MV-4-11 (cell line): ENCODE measurements around the gene SLC4A1.

ENCODE experiments used
- DNase-seq: peaks from one replicate; lab custom pipeline; 2025; lab: John Stamatoyannopoulos, UW

The SLC4A1 gene

GRCh38 chr17:44220213-44221083 lies 47.5 kb downstream of the SLC4A1 start:
- DNase-seq = peak; percentile 1

DNA sequence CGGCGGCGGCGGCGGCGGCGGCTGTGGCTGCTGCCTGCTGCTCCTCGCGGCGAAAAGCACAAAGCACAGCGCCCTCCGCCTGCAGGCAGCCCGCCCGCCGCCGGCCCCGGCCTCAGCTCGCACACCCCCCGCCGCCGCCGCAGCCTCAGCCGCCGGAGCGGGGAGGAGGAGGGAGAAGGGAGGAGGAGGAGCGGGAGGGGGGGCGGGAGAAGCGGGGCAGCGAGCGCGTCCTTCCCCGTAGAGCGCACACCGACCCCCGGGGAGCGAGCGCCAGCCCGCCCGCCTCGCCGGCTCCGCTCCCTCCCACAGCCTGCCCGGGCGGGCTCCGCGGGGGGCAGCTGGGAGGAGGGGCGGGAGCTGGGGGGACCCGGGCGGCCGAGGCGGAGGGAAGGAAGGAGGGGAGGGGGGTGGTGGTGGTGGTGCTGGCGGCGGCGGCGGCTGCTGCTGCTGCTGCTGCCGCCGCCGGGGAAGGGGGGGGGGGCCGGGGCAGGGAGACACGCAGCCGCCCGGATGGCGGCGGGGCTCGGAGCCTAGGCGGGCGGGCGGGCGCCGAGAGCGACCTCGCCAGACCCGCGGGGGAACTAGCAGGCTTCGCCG lies 48.2 kb downstream of the SLC4A1 start, which contains the start of gene UBTF:
TSS of gene UBTF (minus strand) at position 60 of the 597 bp plus-strand sequence. CDS start 1,446 bp downstream, outside the sequence.
- peak; percentile 26 for DNase-seq

DNA sequence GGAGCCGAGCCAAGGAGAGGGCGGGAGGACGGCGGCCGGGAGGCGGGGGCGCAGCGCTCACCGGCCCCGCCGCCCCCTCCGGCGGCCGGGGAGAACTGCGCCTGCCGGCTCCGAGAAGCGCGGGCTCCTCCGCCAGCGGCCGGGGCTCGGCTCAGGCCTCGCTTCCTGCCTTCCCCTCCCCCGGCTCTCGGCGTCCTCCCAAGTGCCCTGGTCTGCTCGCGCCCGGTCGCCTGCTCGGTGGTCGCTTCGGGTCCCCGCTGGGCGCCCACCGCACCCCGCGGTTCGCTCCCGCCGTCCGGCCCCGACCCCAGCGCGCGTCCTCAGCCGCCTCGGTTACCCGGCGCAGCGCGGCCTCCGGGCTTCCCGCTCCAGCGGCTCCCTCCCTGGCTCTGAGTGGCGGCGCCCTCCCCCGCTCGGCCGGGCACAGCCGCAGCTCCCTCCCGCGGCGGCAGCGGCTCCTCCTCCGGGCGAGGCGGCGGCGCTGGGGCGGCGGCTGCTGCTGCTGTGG lies 48.8 kb downstream of the SLC4A1 start:
- DNase-seq = peak; percentile 22

DNA sequence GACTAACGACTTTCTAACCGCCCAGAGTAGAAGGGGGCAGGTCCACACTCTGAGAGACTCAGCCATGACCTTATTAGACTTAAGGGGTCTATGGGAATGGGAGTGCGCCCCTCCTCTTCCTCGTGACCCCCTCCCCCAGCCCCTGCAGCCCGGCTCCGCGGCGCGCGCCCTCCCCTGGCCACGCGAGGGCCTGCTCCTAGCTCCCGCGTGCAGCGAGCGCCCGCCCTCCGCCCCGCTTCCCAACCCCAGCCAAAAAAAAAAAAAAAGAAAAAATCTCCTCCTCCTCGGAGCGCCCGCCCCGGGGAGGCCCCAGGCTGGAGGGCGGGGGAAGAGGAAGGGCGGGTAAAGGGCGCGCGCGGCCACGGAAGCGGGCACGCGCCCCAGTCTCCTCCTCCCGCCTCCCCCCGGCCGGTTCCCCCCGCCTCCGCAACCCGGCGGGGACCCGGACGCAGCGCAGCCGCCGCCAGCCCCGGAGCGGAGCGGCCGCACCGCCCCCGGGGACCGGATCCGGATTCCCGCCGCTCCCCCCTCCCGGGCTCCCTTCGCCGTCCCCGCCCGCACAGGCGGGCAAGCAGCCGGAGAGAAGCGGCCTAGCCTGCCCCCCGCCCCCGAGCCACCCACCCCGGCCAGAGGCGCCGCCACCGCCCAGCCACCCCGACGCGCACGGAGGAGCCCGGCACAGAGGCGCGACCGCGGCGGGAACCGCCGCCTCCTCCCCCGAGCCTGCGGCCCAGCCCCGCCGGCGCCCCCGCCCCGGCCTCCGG lies 49.4 kb downstream of the SLC4A1 start:
- peak; percentile 81 for DNase-seq

DNA sequence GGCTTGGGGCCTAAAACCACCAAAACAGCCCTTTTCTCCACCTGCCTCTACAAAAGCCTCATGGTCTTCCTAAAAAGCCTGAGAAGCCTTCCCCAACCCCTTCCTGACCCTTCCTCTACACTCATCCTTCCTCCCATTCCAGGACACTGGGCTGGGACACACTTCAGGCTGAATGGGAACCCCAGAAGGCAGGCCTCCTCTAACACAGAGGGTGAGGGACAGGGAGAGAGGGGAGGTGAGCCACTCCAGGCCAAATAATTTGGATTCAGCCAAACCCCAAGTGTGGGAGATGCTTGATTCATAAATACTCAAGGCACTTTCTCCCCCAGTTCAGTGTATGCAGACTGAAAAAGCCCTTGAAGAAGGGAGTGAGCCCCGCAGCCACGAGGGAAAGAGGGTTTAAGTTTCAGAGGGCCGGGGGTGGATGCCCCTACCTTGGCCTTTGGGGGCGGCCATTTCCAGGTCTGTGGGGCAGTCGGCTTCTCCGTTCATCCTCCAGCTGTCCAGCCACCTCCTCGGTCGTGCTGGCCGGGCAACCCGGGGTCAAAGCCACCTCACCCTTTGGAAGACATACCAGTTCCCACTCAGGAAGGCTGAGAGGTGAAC lies 50.1 kb downstream of the SLC4A1 start:
- no peak for DNase-seq

GRCh38 chr17:44216694-44217093 lies 51.2 kb downstream of the SLC4A1 start:
- peak; percentile 20 for DNase-seq

DNA sequence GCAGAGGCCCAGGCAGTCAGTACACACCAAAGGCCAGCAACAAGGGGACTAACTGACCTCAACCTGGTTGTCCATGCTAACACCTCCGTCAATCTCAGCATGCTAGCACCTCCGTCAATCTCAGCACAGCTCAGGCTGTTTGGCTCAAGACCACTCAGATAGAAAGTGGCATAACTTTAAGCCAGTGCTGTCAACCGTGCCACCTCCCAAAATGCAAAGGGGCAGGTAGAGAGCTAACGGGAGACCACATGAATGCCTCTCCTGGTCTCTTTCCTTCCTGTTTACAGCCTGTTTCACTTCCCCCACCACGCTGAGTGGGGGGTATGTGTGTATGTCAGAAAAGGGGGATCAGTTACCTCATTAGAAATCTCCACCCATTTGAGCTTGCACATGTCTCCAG lies 51.8 kb downstream of the SLC4A1 start:
- DNase-seq = peak; percentile 65

DNA sequence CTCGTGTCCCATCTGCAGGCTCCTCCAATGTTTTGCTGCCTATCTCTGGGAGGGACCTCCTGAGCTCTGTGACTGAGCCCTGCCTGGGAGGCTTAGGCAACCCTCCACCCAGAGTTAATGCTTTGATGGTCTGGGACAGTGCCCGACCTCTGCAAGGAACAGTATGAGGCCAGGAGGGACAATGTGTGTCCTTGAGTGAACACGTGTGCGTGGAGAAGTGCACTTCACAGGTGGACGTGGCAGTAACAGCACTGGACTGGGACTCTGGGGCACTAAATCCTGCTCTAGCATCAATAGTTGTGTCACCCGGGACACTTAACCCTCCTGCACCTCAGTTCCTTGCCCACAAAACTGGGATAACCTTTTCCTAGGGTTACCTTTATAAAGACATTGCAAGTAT lies 53.0 kb downstream of the SLC4A1 start:
- no peak for DNase-seq

- DNase-seq = no peak
Measured at GRCh38 chr17:44214230-44214494, 53.8 kb downstream of the SLC4A1 start.

DNA sequence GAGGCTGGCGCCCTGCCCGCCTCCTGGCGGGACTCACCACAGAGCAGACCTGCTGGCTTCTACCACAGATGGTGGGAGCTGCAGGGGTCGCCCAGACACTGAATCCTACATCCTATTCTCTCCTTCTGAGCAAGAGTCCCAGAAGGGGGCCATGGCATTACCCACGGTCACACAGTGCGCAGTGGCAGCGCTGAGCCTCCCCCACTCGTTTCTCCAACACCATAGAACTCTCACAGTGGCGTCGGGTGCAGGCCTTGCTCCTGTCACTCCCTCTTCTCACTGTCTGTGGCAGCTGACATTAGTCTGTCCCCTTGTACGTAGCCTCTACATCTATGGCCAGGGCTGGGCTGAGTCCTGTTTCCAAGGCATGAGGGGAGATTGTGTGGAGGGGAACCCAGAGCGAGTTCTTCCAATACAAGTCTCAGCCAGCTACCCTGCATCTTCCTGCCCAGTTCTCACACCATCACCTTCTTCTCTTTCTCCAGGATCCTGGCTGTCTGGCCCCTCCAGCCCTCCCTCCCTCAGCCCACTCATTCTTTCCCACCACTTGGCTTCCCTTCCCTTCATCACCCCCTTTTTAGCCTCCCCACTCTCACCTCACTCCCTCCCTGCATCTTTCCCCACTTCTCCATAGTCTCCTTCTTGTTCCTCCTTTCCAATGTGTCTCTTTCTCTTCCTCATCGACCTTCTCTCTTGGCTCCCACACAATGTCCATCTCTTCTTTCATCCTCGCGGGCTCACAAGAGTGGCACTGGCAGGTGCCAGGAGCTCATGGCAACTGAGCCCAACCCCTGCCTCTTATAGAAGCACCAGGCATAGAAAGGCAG lies 54.3 kb downstream of the SLC4A1 start:
- DNase-seq = no peak

GRCh38 chr17:44212507-44213402 lies 55.2 kb downstream of the SLC4A1 start:
- DNase-seq = no peak

- DNase-seq = no peak
Measured at GRCh38 chr17:44211281-44212265, 56.4 kb downstream of the SLC4A1 start.

DNA sequence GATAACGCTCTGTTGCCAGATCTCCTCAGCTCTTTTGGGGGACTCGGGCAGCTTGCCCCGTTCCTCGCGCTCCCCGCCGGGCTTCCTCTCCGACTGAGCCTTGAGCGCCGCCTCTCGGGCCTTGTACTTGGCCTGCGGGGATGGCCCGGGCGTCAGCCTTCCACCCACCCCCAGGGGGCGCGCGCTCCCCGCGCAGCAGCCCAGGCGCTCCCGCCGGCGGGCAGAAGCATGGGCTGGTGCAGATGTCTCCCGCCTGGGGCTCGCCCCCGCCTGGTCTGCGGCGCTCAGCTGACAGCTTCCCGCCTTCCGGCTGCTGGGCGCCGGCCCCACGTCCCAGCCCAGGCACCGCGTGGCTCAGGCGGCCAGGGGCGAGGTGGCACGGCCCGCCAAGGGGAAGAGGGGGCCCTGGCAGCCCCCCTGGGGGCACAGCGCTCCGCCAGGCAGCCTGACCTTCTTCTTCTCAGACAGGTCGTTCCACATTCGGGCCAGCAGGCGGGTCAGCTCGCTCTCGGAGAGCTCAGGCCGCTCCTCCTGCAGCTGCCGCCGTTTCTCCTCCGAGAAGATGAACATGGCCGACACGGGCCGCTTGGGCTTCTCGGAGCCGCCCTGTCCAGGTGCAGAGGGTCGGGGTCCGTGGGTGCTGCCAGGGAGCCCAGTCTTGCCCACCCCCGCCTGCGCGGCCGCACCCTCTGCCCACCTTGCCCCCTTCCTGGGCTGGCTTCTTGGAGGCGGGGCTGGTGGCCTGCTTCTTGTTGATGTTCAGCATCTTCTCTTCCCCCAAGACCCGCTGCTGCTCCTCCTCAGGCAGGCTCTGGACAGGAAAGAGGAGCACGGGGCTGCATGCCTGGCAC lies 57.4 kb downstream of the SLC4A1 start:
- peak; percentile 89 for DNase-seq

- DNase-seq = peak; percentile 12
Measured at GRCh38 chr17:44209786-44210341, 58.1 kb downstream of the SLC4A1 start.

DNA sequence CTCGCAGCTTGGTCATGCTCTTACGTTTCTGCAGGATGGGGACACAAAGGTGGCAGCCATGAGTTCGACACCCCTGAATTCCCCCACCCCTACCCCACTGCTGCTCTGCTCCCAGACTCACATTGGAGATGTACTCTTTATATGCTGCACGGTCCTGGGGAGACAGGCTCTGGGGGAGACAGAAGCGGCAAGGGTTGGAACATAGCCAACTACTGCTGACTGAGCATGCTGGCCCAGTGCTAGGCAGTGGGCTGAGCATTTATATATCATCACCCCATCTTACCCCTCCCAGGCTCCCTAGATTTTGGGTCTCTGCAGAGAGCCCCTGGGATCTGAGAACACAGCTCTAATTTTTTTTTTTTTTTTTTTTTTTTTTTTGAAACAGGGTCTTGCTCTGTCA lies 60.2 kb downstream of the SLC4A1 start:
- DNase-seq = no peak

DNA sequence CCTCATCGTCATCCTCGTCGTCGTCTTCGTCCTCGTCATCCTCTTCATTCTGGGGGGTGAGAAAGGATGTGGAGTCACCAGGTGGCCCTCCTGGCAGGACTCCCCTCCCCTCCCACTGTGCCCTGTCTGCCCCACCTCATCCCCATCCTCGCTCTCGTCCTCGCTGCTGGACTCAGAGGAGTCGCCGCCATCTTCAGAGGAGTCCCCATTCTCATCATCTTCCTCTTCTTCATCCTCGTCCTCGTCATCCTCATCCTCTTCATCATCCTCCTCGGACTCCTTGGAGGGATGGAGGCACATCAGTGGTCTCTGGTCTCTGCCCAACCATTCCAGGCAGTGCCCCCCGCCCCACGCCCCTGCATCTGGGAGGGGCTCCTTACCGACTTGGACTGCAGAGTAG lies 60.6 kb downstream of the SLC4A1 start:
- no peak for DNase-seq

GRCh38 chr17:44206825-44207155 lies 61.1 kb downstream of the SLC4A1 start:
- no peak for DNase-seq
